HCT116 (cell line): ENCODE results near the gene PIM1. TPM values are rescaled to one million over a fixed set of nuclear protein-coding genes. Genes with fewer than 3 reads are reported as not detected.

Experiments
- ATAC-seq: fragments of 200-7000 bp; cut with Tn5 transposase; 2 replicates; pipeline ENCODE4 v1.9.1; 2020; ENCODE audit warnings: mild to moderate bottlenecking, moderate library complexity
- BruUV-seq: library from RNA; stranded (reverse); fragments of 400-500 nt; replicated peaks from 2 replicates; lab custom pipeline; 2021; lab: Mats Ljungman, UMichigan
- CTCF ChIA-PET: fragments of 300-600 bp; sonication (Branson Sonifier 250); formaldehyde crosslinking; loops from one replicate; lab custom pipeline; 2021; ENCODE audit warnings: antibody characterized with exemption; lab: Charles Lee
- POLR2A ChIA-PET: fragments of 300-600, 350-600 bp; sonication (Branson Sonifier 250); formaldehyde crosslinking; loops from one replicate; lab custom pipeline; 2021; ENCODE audit warnings: antibody characterized with exemption; lab: Charles Lee
- RAD21 ChIA-PET, 2 experiments: fragments of 300-600 bp; sonication (Branson Sonifier 250); formaldehyde crosslinking; loops; one replicate each; lab custom pipeline; 2023; ENCODE audit warnings: low total read pairs in 2 of 2; ENCODE audit not compliant: uncharacterized antibody in 2 of 2, unreplicated experiment in 2 of 2, low non-redundant PET in 1 of 2; lab: Charles Lee
- DNase-seq: peaks from one replicate; pipeline ENCODE4 v3.0.0-alpha.2; 2010; ENCODE audit warnings: low read depth, low spot score
- H2AFZ ChIP-seq: fragments of 200-600 bp; shearing (Covaris generic), sonication (generic); 2 replicates; pipeline ENCODE4 v1.6.1; 2017; ENCODE audit warnings: low read depth, mixed run types, mixed read lengths, antibody characterized with exemption, low read length; ENCODE audit not compliant: poor library complexity, severe bottlenecking
- H3K27ac ChIP-seq: 2 replicates; pipeline ENCODE4 v1.5.1; 2012; ENCODE audit warnings: low read depth, low read length
- H3K27me3 ChIP-seq: fragments of 200-600 bp; sonication (generic); 2 replicates; pipeline ENCODE4 v1.6.1; 2016; ENCODE audit warnings: mixed run types, low read length, mixed read lengths; ENCODE audit not compliant: insufficient read depth
- H3K36me3 ChIP-seq, 2 experiments: fragments of 200-500 bp in 1 of 2; fragments of 200-600 bp in 1 of 2; sonication (Bioruptor generic) in 1 of 2; sonication (generic) in 1 of 2; 2 replicates each; pipeline versions ENCODE4 v1.5.1 to v1.6.1; 2014 to 2016; ENCODE audit warnings: low read length in 2 of 2, inconsistent platforms in 1 of 2, mixed read lengths in 1 of 2, mixed run types in 1 of 2; ENCODE audit not compliant: insufficient read depth in 2 of 2, control insufficient read depth in 1 of 2
- H3K4me1 ChIP-seq, 2 experiments: fragments of 200-600 bp in 1 of 2; sonication (generic) in 1 of 2; 2 replicates each; pipeline versions ENCODE4 v1.5.1 to v1.6.1; 2012 to 2017; ENCODE audit warnings: low read length in 2 of 2, inconsistent platforms in 1 of 2, mild to moderate bottlenecking in 1 of 2, mixed read lengths in 1 of 2, mixed run types in 1 of 2, moderate library complexity in 1 of 2; ENCODE audit not compliant: insufficient read depth in 2 of 2, control insufficient read depth in 1 of 2
- H3K4me2 ChIP-seq: fragments of 200-600 bp; sonication (generic); 2 replicates; pipeline ENCODE4 v1.6.1; 2017; ENCODE audit warnings: mixed run types, low read length, mixed read lengths
- H3K4me3 ChIP-seq, 2 experiments: fragments of 200-600 bp in 1 of 2; sonication (generic) in 1 of 2; replicated peaks in 1 of 2; 2 replicates each; pipeline ENCODE4 v1.5.1; 2011 to 2016; ENCODE audit warnings: low read length in 2 of 2, control low read depth in 1 of 2, low read depth in 1 of 2, mild to moderate bottlenecking in 1 of 2, mixed read lengths in 1 of 2, mixed run types in 1 of 2
- H3K79me2 ChIP-seq: fragments of 200-600 bp; sonication (generic); 2 replicates; pipeline ENCODE4 v1.6.1; 2017; ENCODE audit warnings: mild to moderate bottlenecking, mixed run types, low read length, moderate library complexity, mixed read lengths; ENCODE audit not compliant: insufficient read depth
- H3K9ac ChIP-seq: fragments of 200-600 bp; sonication (generic); 2 replicates; pipeline ENCODE4 v1.6.1; 2016; ENCODE audit warnings: low read length, mixed read lengths
- H3K9me2 ChIP-seq: fragments of 200-600 bp; sonication (generic), shearing (Covaris generic); 2 replicates; pipeline ENCODE4 v1.6.1; 2017; ENCODE audit warnings: mixed run types, mild to moderate bottlenecking, moderate library complexity; ENCODE audit not compliant: insufficient read depth
- H3K9me3 ChIP-seq, 2 experiments: fragments of 200-500 bp in 1 of 2; fragments of 200-600 bp in 1 of 2; sonication (Bioruptor generic) in 1 of 2; sonication (generic) in 1 of 2; 2 replicates each; pipeline ENCODE4 v1.6.1; 2014 to 2017; ENCODE audit warnings: low read length in 2 of 2, mixed read lengths in 2 of 2, inconsistent platforms in 1 of 2, low read depth in 1 of 2, mild to moderate bottlenecking in 1 of 2, mixed run types in 1 of 2, moderate library complexity in 1 of 2; ENCODE audit not compliant: control insufficient read depth in 1 of 2, insufficient read depth in 1 of 2
- H4K20me1 ChIP-seq: fragments of 200-600 bp; sonication (generic), shearing (Covaris generic); 2 replicates; pipeline ENCODE4 v1.6.1; 2017; ENCODE audit warnings: mixed run types, mild to moderate bottlenecking, moderate library complexity; ENCODE audit not compliant: insufficient read depth
- CTCF ChIP-seq, 3 experiments: fragments of 200-600 bp in 1 of 3; sonication (generic) in 1 of 3; IDR thresholded peaks in 2 of 3; conservative IDR thresholded peaks in 1 of 3; 2 replicates each; pipeline ENCODE4 v1.5.1; 2012 to 2017; ENCODE audit warnings: low read depth in 2 of 3, low read length in 2 of 3, antibody characterized with exemption in 1 of 3, borderline replicate concordance in 1 of 3, control low read depth in 1 of 3, mild to moderate bottlenecking in 1 of 3, mixed read lengths in 1 of 3, mixed run types in 1 of 3, moderate library complexity in 1 of 3; ENCODE audit not compliant: insufficient read depth in 1 of 3
- ELF1 ChIP-seq: IDR thresholded peaks from 2 replicates; pipeline ENCODE4 v1.6.1; 2012; ENCODE audit warnings: low read depth, borderline replicate concordance
- EZH2 ChIP-seq: fragments of 200-600 bp; sonication (generic); IDR thresholded peaks from 2 replicates; pipeline ENCODE4 v1.6.1; 2017; ENCODE audit warnings: antibody characterized with exemption, mixed run types
- EZH2phosphoT487 ChIP-seq: fragments of 200-600 bp; IDR thresholded peaks from 2 replicates; pipeline ENCODE4 v1.6.1; 2018; ENCODE audit warnings: antibody characterized with exemption, borderline replicate concordance
- FOSL1 ChIP-seq: IDR thresholded peaks from 2 replicates; pipeline ENCODE4 v1.6.1; 2012; ENCODE audit warnings: low read depth
- JUND ChIP-seq: IDR thresholded peaks from 2 replicates; pipeline ENCODE4 v1.6.1; 2012
- POLR2A ChIP-seq: IDR thresholded peaks from 2 replicates; pipeline ENCODE4 v1.7.0; 2011; ENCODE audit warnings: borderline replicate concordance; ENCODE audit not compliant: insufficient read depth, insufficient read length; ENCODE audit errors: extremely low read depth
- POLR2AphosphoS5 ChIP-seq: IDR thresholded peaks from 2 replicates; pipeline ENCODE4 v1.6.1; 2011; ENCODE audit warnings: mild to moderate bottlenecking, low read depth, low read length, moderate library complexity
- RAD21 ChIP-seq: IDR thresholded peaks from 2 replicates; pipeline ENCODE4 v1.6.1; 2012; ENCODE audit warnings: low read depth, mild to moderate bottlenecking
- SIN3A ChIP-seq: IDR thresholded peaks from 2 replicates; pipeline ENCODE4 v1.6.1; 2012; ENCODE audit warnings: low read depth
- SP1 ChIP-seq: IDR thresholded peaks from 2 replicates; pipeline ENCODE4 v1.6.1; 2012; ENCODE audit warnings: low read depth
- ZBTB33 ChIP-seq: IDR thresholded peaks from 2 replicates; pipeline ENCODE4 v1.6.1; 2011; ENCODE audit warnings: mild to moderate bottlenecking, low read length, moderate library complexity; ENCODE audit not compliant: insufficient replicate concordance; ENCODE audit errors: extremely low read depth
- ZFX ChIP-seq: fragments of 450-650 bp; IDR thresholded peaks from 2 replicates; pipeline ENCODE4 v1.6.1; 2017
- intact Hi-C: fragments of 100-400 bp; cut with micrococcal nuclease; formaldehyde crosslinking; loops from 2 replicates; pipeline ENCODE4 v1.10.0; 2022
- total RNA-seq: library from RNA; stranded (reverse); gene quantifications from one replicate; pipeline ENCODE4 v1.2.1, GENCODE V29; 2021; ENCODE audit not compliant: unreplicated experiment

Gene PIM1
- total RNA-seq, 1 experiment from 2014 or later, result 26.2 TPM

GRCh38 chr6:37205997-37206340, 36.0 kb downstream of the PIM1 start (continued):
- TF ChIP-seq ZBTB33 (no peak), CTCF (IDR thresholded peaks at IDR 0.05 in 2 of 3, conservative IDR thresholded peaks at IDR 0.05 in 1 of 3; ENCODE audit: borderline replicate concordance in 1 of 3, insufficient read depth in 1 of 3, low read depth in 2 of 3, low read length in 2 of 3) (no peak), RAD21 (no peak), FOSL1 (no peak), SP1 (no peak), SIN3A (no peak), POLR2A (no peak)

- intact Hi-C loops, result loop anchor here (10.0 kb wide), 1 partner anchor 292 kb away; no protein-coding TSS in a partner anchor
- no peaks in the 10 kb centered on the region for H3K9me3 ChIP-seq
- RAD21 ChIA-PET, result no interaction called here
- no peak overlapping the region for H3K27ac ChIP-seq
- no peaks in the 10 kb centered on the region for H3K36me3 ChIP-seq
- no peaks in the 10 kb centered on the region for H4K20me1 ChIP-seq
- H3K79me2 ChIP-seq, result no peaks in the 10 kb centered on the region
- H3K4me2 ChIP-seq, result no peak overlapping the region
- ATAC-seq, result no peak
- CTCF ChIA-PET, result interaction anchor here (0.7 to 14.5 kb wide), 3 partner anchors 10 to 183 kb away, joined by 3 to 331 read pairs (median 3); no protein-coding TSS in a partner anchor
- H3K27me3 ChIP-seq, result no peaks in the 10 kb centered on the region
- POLR2A ChIA-PET, result no interaction called here
- BruUV-seq, result no TSS peak
- H3K9me2 ChIP-seq, result no peaks in the 10 kb centered on the region
- TF ChIP-seq SP1 (no peak), EZH2phosphoT487 (no peak), CTCF (IDR thresholded peaks at IDR 0.05 in 2 of 3, conservative IDR thresholded peaks at IDR 0.05 in 1 of 3; ENCODE audit: borderline replicate concordance in 1 of 3, insufficient read depth in 1 of 3, low read depth in 2 of 3, low read length in 2 of 3) (no peak), POLR2AphosphoS5 (no peak), FOSL1 (no peak), EZH2 (no peak), ELF1 (no peak), SIN3A (no peak), ZFX (no peak), JUND (no peak)
- TF ChIP-seq, all 23 proteins: peak for 0
- peaks cover 15 to 44% of the 10 kb centered on the region in 2 experiments for H3K4me1 ChIP-seq
- H2AFZ ChIP-seq, result no peak overlapping the region
- DNase-seq, result no peak
- H3K9ac ChIP-seq, result no peak overlapping the region
- no peak overlapping the region for H3K4me3 ChIP-seq
Measured at GRCh38 chr6:37206622-37207021, 36.7 kb downstream of the PIM1 start.
